T-helper 1 cell treated with Interleukin-12 subunit alpha and Interleukin-12 subunit beta and Interleukin-4 antibody, amounts not matched to agents 30 ng/mL and 1 ng/mL, for 36 hours (primary cell): ENCODE results near the gene RPL27A. TPM values are rescaled to one million over a fixed set of nuclear protein-coding genes. Genes with fewer than 3 reads are reported as not detected.

ENCODE experiments used
- intact Hi-C: fragments of 100-400 bp; cut with micrococcal nuclease; formaldehyde crosslinking; loops from one replicate; pipeline ENCODE4 v1.15.1; 2024
- total RNA-seq: library from RNA; stranded (reverse); gene quantifications from 2 replicates; pipeline ENCODE4 v1.2.3, GENCODE V29; 2022

Gene RPL27A
- total RNA-seq, 1 donor from 2014 or later, result 638 TPM

GRCh38 chr11:8672346-8672745, 10.2 kb upstream of the RPL27A start:
- intact Hi-C loops, result no loop called here

DNA sequence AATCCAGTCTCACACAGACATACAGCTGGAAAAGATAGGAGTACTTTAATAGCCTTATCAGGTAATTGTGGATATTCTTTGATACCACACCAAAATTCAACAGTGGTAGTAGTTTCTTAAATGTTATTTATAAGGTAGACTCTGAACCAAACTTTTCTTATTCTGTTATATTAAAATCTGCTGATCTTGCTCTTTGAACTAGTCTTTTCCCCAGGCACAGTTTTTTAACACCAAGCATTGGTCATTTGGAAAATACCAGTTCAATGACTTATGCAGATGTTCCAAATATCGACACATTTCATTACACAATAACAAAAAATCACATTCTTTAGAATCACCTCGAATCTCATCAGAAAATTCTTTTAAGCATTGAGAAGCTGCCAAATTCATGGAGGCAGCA, 7.7 kb upstream of the RPL27A start:
- intact Hi-C loops, result no loop called here

DNA sequence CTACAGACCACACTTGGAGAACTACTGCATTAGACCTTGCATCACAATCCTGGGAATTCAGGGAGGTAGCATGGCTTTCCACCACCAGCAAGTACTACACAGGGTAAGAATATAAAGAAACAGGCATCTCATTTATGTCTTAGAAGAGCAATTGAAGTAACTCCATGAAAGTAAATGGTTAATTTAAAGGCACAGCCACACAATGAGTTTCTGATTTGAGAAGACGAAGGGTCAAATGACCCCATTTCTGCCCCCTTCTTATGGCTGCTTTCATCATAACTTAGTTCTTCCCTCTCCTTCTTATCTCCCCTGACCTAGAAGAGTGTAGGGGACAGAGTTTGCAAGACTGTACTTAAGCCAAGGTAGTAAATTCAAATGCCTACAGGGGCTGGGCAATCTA, 6.1 kb upstream of the RPL27A start:
- intact Hi-C loops, result no loop called here

GRCh38 chr11:8679006-8679405, 3.6 kb upstream of the RPL27A start:
- intact Hi-C loops, result no loop called here

- intact Hi-C loops, result loop anchor here (1.0 to 10.0 kb wide), 15 partner anchors 8 to 1937 kb away; partner anchors contain the start of genes AKIP1, AMPD3, EIF3F and IPO7
These were observed 722 bp upstream of the RPL27A start for GRCh38 chr11:8681837-8682302.

DNA sequence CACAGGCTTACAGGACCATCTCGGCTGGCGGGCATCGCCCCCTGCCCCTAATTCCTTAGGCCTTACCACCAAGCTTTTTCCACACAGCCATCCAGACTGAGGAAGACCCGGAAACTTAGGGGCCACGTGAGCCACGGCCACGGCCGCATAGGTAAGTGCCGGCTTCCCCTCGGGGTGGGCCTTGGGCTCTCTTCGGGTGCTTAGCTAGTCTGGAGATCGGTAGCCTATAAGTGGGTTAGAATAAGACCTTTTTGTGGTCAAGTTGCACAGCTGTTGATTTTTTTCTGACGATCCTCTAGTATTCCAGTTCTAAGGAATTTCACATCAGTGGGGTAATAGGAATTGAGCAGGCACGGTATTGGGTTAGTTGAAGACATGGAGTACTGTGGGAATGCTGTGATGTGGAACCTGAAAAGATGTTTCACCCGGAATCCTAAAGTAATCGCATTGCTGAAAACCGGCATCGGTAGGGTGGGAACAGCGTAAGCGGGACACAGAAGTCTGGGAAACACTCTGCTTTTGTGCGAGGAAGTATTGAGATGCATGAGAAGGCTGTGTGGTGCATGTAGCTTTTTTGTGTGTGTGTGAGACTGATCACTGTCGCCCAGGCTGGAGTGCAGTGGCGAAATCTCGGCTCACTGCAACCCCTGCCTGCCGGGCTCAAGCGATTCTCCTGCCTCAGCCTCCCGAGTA, 669 bp downstream of the RPL27A start:
- intact Hi-C loops, result loop anchor here (2.0 to 10.0 kb wide), 8 partner anchors 320 to 1938 kb away; partner anchors contain the start of genes AMPD3, PPFIBP2 and WEE1

DNA sequence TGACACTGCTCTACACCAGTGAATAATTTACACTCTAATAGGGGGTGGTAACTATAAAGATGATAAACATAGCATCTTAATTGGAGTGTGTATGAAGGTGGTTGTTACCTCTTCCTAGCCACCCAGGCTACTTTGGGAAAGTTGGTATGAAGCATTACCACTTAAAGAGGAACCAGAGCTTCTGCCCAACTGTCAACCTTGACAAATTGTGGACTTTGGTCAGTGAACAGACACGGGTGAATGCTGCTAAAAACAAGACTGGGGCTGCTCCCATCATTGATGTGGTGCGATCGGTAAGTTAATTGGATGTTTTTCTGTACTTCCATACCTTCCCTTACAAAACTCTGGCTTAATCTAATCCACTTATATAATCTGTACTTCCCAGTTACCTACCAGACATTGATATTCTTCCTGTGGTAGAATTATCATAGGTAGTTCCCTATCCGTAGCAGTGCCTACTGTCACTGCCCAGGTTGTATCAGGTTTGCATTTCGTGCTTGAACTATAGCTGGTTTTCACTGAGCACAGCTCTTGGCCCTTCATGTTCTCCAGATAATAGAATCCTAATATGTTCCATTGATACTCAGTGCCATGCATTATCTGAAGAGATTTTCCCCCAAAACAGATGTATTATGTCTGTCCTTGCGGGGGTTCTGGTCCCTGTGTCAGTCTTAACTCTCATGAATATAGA, 2.2 kb downstream of the RPL27A start:
- intact Hi-C loops, result loop anchor here (5.0 to 10.0 kb wide), 7 partner anchors 453 to 1940 kb away; partner anchors contain the start of genes AMPD3 and PPFIBP2

DNA sequence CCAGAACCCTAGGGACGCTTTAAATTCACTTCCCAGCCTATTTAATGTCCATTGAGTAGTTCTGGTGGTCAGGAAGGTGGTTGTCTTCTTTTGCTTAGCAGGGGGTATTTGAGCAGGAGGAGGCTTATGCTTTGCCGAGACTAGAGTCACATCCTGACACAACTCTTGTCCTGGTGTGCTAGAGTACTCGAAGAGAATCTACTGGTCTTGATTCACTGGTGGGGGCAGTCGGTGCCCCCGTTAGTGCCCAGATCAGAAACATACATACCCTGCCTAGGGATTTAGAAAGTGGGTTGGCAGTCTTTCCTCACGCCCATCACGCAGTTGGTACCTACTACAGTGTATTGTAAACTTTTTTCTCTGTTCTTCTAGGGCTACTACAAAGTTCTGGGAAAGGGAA, 2.7 kb downstream of the RPL27A start:
- intact Hi-C loops, result loop anchor here (5.0 to 10.0 kb wide), 4 partner anchors 452 to 1941 kb away; partner anchors contain the start of gene AMPD3

- intact Hi-C loops, result loop anchor here (5.0 to 10.0 kb wide), 4 partner anchors 451 to 1941 kb away; partner anchors contain the start of gene AMPD3
These were observed 3.2 kb downstream of the RPL27A start for GRCh38 chr11:8685820-8686219.

DNA sequence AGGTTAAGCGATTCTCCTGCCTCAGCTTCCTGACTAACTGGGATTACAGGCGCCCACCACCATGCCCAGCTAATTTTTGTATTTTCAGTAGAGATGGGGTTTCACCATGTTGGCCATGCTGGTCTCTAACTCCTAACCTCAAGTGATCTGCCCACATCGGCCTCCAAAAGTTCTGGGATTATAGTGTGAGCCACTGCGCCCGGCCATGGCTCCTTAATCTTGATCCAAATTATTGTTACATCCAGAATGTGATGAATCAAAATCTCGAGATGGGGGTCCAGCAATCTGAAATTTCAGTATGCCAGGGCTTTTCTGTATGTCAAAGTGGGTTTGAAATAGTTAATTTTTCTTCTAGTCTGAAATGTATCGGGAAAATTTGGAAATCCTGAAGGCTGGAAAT, 3.7 kb downstream of the RPL27A start:
- intact Hi-C loops, result loop anchor here (5.0 to 10.0 kb wide), 4 partner anchors 451 to 1942 kb away; partner anchors contain the start of gene AMPD3

DNA sequence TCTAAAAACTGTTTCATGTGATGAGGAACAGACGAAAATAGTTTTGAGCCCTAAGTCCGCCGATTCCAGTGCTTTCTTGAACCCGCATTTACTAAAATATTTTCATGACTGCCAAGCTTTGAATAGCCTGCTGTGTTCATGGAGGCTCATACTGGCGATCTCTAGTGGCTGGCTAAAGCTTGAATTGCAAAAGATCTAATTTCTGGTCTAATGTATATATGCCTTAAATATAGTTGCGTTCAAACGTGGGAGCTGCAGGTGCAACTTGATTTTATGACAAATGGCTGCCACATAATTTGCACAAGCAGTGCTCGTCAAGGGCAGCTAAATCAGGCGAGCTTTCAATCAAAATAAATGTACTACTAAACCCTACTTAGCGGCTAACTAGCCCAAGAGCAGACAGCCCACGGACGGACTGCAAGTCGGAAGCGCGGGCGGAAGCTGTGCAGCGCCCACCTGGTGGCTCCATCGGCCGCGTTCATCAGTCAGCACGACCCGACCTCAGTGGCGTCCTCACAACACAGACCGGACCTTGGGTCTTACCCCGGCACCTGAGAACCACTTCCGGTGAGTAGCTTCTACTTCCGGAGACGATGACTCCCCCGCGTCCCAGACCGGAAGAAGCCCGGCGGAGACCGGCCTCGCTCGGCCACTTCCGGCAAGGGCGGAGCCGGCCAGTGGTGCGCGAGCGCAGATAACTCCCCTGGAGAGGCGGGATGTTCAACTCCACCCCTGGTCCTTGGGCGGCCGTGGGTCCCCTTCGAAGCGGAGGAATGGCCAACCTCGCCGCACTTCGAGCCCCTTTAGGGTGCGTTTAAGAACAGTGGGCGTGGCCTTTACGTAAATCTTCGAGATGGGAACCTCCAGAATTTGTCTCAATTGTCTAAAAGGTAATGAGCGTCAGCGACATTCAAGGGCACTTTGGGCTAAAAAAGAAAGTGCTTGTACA, 6.1 kb downstream of the RPL27A start:
- intact Hi-C loops, result loop anchor here (1.0 to 10.0 kb wide), 10 partner anchors 78 to 1944 kb away; partner anchors contain the start of genes AKIP1, AMPD3 and TMEM9B

DNA sequence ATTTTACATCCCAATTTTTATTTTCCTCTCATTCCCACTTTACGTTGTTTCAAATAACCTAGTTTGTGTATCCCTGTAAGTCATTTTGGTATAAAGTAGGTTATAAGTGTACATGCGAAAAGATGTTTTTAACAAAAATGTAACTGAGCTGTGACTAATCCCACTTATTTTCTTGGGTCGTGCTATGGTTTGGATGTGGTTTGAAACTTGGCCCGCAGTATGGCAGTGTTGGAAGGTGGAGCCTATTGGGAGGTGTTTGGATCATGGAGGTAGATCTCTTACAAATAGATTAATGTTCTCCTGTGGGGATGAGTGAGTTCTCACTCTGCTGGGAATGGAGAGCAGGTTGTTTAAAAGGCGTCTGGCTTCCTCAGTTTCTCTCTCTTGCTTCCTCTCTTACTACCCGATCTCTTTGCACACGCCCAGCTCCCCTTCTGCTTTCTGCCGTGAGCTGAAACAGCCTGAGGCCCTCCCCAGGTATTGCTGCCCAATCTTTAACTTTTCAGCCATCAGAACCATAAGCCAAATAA, 7.2 kb downstream of the RPL27A start:
- intact Hi-C loops, result loop anchor here (1.0 to 10.0 kb wide), 9 partner anchors 7 to 1945 kb away; partner anchors contain the start of genes AKIP1, AMPD3, RPL27A and TRIM66

GRCh38 chr11:8690374-8691342, 8.1 kb downstream of the RPL27A start:
- intact Hi-C loops, result loop anchor here (1.0 kb wide), 1 partner anchor 8 kb away; the partner anchor contains the start of genes RPL27A and TRIM66

DNA sequence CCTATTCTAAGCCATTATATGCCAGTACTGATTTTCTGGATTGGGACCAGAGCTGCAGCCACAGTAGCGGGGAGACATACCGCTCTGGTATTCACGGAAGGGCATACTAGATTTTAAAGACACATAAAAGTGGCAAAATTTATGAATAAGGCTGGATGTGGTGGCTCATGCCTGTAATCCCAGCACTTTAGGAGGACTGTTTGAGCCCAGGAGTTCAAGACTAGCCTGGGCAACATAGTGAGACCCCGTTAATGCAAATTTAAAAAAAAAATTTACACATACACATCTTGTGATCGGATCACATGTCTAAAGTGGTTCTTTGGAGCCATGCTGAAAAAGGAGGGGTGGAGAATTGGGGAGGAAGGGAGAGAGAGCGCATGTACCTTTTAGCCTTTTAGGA, 9.0 kb downstream of the RPL27A start:
- intact Hi-C loops, result no loop called here

DNA sequence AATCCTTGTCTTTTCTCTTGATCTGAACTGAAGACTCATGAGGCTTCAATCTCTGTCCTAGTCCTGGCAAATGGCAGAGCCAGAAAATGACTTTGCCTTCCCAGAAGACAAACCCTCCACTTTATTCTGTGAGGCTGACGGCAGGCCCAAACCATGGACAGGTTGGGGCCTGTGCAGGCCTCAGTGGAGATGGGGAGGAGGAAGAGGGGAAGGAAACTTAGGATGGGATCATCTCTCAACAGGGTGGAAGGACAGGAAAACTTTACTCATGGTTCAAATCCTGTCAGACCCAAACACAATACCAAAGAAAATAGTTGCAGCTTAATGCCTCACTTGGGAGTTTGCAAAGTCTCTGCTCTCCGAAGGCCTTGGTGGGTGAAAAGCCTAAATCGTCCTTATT, 9.8 kb downstream of the RPL27A start:
- intact Hi-C loops, result no loop called here

DNA sequence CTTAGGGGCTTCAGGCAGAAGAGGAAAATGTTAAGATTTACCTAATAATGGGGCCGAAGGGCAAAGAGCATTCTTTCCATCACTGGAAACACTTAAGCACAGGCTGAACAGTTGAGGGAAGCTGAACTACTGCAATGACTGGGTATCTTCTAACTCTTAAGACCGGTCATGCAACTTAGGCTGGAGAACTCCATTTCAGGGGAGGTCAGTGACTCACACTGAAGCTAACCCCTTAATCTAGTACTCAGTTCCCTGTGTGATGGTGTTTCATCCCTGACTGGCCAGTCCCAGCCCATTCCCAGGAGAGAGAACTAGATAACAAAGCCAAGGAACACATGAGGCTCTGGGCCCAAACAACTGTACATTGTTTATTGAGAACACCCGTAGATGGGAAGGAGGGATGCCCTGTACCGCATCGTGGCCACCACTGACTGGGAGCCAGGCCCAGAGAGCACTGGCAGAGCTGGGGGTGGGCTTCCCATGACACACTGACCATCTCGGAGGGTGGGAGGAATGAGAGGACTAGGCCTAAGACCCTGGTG, 10.5 kb downstream of the RPL27A start:
- intact Hi-C loops, result no loop called here

- intact Hi-C loops, result no loop called here
These were observed 11.0 kb downstream of the RPL27A start for GRCh38 chr11:8693555-8693954.

GRCh38 chr11:8694137-8694536, 11.5 kb downstream of the RPL27A start:
- intact Hi-C loops, result no loop called here

DNA sequence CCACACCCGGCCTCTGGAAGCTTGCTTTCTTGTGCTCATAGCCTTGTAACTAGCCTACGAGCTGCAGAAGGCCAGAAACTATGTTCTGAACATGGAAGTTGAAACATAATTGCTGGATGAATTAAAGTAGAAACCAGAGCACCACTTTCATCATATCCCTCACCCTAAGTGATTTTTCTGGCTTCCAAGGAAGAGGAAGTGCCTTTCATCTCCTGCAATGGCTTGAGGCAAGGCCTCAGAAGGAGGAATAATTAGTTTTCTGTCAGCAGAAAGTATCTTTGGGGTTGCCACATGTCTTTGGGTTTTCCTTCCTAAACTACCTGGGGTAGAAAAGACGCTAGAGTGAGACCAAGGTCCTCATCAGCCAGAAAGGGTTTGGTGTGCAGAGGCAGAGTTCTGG, 14.5 kb downstream of the RPL27A start:
- intact Hi-C loops, result no loop called here
